Upper lobe of left lung (tissue), 4 donors: ENCODE results near the gene DGKK.
"Not testable (repeated sequence)": the region's sequence is repeated elsewhere in the genome, so short reads cannot be mapped to it uniquely, and the experiment has no call there.

Source experiments
- CTCF ChIP-seq, 6 experiments: fragments of 450-650 bp in 4 of 6; fragments of 200-600 bp in 2 of 6; sonication (generic) in 2 of 6; IDR thresholded peaks; one replicate each; pipeline ENCODE4 v1.5.1; 2016 to 2019; ENCODE audit warnings: antibody characterized with exemption in 6 of 6
- EP300 ChIP-seq, 4 donors: sonication (generic); formaldehyde crosslinking; IDR thresholded peaks; one replicate each; pipeline ENCODE4 v1.5.1; 2017; ENCODE audit warnings: antibody characterized with exemption in 4 of 4, control low read depth in 2 of 4
- POLR2A ChIP-seq, 4 donors: fragments of 450-650 bp; IDR thresholded peaks; one replicate each; pipeline ENCODE4 v1.5.1; 2016 to 2017; ENCODE audit warnings: antibody characterized with exemption in 4 of 4, mild to moderate bottlenecking in 2 of 4

GRCh38 chrX:50332668-50333067 lies 138.0 kb downstream of the DGKK start:
- not testable (repeated sequence) for TF ChIP-seq CTCF, EP300, POLR2A (IDR thresholded peaks at IDR 0.05)
